Measurements from ENCODE around the gene DGKI.

Gene DGKI

DNA sequence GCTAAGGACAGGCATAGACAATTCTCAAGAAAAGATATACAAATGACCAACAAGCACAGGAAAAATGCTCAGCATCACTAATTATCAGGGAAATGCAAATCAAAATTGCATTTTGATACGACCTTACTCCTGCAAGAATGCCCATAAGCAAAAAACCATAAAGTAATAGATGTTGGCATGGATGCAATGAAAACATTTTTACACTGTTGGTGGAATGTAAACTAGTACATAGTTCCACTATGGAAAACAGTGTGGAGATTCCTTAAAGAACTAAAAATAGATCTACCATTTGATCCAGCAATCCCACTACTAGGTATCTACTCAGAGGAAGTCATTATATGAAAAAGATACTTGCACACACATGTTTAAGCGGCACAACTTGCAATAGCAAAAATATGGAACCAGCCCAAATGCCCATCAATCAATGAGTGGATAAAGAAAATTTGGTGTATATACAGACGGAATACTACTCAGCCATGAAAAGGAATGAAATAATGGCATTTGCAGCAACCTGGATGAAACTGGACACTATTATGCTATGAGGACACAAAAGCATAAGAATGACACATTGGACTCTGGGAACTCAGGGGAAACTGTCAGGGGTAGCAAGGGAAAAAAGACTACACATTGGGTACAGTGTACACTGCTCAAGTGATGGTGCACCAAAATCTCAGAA lies 59.3 kb downstream of the DGKI start:
- no peak for DNase-seq (ENCODE audit: low read depth in 2 of 2)

DNA sequence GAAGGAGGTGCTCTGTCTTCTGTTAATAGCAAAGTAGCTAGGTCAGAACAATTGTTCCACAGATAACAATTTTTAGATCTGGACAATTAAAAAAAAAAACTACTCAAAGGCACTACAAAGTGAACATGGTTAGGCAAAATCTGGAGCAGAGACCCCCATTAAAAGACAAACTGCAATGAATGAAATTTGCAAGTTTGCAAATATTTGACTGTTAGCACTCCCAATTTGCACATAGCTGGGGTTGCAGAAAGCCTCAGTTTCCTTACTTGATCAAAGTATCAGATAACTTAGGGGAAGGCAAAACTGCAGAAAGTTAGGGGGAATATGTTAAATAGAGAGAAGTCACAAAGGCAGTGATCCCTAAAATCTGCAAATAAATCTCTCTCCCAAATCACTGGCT lies 68.3 kb downstream of the DGKI start:
- DNase-seq (ENCODE audit: low read depth in 2 of 2) = no peak

DNA sequence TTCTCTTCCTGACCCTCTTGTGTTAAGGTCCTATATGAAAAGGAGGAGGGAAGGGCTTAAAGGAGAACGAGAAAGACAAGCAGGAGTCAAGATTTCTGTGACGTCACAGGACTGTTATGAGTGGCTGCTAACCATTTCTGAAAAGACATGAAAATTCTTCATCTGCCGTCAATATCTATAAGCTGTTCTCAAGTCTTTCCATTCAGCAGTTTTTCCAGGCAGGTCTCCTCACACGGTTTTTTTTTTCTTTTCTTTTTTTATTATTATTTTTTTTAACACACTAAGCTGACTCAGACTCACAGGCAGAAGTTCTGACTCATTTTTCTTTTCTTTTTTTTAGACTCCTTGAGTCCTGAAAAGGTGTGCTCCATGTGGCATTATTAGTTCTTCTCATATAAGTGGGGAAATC lies 72.0 kb downstream of the DGKI start:
- no peak for DNase-seq (ENCODE audit: low read depth in 2 of 2)

DNA sequence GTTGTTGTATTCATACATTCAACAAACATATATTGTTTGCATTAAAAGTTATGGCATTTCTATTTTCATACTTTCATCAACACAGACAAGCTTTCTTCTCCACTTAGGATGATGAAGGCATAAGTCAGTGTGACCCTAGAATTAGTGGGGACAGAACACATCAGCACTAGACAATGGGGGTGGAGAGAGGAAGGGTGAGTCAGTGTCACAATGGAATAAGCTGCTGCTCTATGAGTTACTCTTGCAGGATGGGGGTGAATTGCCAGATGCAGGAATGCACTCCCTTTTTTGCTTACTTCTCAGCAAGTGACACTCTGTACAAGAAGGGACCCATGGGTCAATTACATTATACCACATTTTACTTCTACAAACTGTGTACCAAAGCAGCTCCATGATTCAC lies 74.0 kb downstream of the DGKI start:
- no peak for DNase-seq (ENCODE audit: low read depth in 2 of 2)

DNA sequence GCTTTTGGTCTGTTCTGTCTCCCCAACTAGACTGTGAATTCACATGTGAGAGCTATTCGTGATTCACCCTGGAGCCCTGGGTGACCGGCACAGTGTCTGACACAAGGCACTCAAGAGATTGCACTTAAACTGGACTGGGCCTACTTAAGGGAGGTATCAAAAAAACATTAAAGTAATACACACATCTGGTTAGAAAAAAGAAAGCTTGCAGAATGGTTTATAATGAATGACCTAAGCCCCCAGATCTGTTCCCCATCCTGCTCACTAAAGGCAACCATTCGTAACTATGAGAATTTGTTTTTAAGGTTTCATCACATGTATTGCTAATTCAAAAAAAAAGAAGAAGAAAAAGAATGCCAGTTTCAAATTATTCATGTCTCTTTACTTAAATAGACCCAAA lies 74.5 kb downstream of the DGKI start:
- no peak for DNase-seq (ENCODE audit: low read depth in 2 of 2)

DNA sequence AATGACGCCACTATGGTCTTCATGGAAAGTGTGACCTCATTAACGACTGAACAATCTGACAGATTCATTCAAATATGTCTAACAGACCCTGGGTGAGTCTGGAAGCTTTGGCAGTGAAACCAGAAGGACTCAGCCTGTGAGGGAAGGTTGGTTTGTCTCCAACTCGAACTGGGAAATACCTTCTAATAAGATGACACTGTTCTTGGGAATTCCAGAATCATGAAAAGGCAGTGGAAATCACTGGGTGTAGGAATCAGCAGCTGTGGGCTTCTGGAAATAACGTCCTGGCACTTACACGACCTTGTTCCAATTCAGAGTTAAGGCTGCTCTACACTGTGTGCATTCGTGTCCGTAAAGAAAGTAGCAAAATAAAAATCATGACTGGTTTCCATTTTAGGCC lies 75.1 kb downstream of the DGKI start:
- no peak for DNase-seq (ENCODE audit: low read depth in 2 of 2)

DNA sequence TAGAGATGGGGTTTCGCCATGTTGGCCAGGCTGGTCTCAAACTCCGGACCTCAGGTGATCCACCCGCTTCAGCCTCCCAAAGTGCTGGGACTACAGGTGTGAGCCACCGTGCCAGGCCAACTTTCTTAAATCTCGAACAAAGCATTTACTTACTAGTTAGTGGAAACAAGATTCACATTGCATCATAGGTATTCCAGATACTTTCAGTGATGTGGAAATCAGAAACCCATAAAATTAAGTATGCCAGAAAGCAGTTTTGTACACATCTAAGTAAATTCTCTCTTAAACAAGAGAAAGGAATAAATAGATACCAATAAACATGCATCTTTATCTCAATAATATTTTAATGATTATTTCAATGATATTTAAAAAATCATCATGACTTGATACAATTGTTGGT lies 75.5 kb downstream of the DGKI start:
- no peak for DNase-seq (ENCODE audit: low read depth in 2 of 2)

DNA sequence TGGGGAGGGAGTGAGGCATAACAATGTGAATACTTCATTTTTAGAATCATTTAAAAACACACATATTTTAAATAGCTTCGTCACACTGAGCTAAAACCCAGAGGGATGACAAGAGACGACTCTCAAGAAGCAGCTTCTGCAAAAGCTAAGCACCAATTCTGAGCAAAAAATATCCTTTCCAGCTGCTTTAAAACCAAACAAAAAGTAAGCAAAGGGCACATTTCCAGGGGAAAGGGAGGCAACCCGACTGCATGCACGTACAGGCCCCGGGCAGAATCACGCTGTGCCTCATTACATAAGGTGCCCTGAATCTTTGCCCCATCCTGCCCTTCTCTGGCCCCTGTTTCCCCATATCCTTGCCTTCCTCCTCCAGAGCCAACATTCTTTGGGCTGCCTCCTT lies 78.4 kb downstream of the DGKI start:
- DNase-seq (ENCODE audit: low read depth in 2 of 2) = no peak

DNA sequence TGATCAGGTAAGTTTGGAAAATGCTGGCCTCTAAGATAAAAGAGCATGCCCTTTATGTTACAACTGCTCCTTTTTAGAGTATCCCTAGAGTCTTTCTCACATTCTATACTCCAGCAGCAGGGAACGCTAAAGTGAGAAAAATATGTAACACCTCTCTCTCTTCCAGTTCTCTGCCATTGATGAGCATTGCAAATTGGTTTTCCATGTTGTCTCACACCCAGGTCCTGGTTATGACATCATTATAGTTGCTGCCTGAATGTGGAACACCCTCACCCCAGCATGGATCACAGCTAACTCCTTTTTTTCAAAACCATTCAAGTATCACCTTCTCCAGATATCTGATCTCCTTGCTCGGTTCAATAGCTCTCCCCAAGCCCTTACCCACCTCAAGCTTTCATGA lies 84.4 kb downstream of the DGKI start:
- no peak for DNase-seq (ENCODE audit: low read depth in 2 of 2)

DNA sequence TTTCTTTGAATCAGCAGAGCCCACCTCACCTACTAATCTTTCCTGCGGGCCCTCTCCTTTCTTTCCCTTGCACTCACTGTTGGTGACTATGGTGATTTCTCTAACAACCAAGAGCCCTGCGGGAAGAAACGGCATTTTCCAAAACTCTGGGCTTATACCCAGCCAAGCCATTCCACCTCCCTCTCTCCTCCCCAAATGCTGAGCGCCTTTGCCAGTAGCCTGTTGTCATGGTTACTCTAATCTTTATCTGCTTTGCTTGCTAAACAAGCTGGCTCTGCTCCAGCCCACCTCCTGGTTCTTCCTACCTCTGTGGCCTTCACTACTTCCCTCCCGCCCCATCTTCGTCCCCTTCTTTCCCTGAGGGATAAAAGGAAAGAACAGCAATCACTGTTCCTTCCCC lies 86.7 kb downstream of the DGKI start:
- no peak for DNase-seq (ENCODE audit: low read depth in 2 of 2)

DNA sequence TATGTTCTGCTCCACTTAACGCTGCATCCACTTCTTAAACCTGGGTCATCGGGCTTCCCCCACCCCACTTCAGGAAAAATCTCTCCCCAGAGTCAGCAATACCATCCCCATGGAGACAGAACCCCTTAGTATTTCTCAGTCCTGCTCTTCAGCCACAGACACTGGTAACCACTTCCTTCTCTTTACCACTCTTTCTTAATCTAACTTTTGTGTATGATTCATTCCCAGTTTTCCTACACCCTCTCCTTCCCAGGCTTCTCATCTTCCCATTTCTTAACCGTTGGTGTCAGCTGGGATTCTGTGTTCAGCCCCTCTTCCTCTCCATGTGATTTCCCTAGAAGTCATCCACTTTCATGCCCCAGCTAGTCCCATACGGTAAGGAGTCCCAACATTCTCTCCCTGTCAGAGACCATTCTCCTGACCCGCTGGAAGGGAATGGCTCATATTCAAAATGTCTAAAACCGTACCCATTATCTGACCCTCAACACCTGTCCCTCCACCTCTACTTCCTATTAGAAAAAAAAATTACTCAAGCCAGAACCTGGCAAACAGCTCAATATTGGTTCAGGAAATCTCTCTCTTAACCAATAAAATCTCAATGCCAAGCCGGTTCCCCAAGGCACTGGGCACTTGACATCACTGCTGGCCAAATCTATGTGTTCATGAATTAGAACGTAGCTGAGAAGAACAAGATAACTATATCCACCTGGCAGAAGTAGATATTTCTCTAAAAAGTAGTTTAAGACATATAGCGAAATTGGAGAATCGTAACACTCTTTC lies 89.4 kb downstream of the DGKI start:
- DNase-seq (ENCODE audit: low read depth in 2 of 2) = no peak

DNA sequence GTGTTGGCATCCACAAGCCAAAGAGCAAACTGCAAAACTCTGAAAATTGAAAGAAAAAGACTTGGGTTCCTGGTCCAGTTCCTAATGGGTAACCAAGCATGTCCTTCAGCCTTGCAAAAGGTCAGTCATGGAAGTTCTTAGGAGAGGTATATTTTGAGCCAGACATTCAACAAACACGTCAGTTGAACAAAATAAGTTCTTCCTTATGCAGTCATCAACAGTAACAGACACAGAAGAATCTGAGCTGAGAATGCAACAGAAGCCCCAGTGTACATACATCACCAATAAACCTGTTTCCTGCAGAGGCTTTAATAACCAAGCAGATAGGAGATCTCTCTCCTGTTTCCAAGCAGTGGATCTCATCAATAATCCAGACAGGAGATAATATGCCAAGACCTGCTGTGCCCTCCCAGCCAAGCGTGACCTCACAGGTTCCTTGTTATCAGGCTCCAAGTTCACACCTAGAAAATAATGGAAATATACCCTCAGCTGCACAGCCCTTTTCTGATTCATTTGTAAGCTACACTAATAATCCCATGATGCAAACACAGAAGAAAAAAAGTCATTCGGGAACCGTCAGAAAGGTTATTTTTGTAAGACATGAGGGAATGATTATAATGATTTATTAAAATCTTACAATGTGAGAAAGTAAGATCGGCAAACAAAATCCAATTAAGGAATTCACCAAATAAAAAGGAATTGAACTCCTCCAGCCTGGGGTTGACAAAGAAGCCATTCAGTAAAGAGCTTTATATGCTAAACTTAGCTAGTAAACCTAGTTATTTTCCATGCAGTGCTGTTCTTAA lies 90.7 kb downstream of the DGKI start:
- DNase-seq (ENCODE audit: low read depth in 2 of 2) = no peak

DNA sequence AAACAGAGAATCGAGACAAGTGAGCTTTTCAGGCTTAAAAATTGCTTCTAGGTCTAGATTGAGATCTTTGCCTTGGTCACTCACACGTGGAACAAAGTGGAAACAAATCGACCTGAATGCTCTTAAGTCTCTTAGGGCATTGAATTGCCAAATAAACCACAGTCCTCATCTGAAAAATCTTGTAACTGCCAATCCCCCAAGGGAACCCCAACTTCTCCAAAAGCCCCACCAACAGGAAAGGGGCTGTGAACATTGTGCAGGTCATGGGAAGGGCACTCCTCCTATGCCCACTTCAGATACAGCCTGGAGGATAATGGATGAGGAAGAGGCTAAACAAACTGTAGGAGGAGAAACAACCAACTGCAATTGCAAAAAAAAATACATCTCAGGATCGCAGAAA lies 91.3 kb downstream of the DGKI start:
- DNase-seq (ENCODE audit: low read depth in 2 of 2) = no peak

DNA sequence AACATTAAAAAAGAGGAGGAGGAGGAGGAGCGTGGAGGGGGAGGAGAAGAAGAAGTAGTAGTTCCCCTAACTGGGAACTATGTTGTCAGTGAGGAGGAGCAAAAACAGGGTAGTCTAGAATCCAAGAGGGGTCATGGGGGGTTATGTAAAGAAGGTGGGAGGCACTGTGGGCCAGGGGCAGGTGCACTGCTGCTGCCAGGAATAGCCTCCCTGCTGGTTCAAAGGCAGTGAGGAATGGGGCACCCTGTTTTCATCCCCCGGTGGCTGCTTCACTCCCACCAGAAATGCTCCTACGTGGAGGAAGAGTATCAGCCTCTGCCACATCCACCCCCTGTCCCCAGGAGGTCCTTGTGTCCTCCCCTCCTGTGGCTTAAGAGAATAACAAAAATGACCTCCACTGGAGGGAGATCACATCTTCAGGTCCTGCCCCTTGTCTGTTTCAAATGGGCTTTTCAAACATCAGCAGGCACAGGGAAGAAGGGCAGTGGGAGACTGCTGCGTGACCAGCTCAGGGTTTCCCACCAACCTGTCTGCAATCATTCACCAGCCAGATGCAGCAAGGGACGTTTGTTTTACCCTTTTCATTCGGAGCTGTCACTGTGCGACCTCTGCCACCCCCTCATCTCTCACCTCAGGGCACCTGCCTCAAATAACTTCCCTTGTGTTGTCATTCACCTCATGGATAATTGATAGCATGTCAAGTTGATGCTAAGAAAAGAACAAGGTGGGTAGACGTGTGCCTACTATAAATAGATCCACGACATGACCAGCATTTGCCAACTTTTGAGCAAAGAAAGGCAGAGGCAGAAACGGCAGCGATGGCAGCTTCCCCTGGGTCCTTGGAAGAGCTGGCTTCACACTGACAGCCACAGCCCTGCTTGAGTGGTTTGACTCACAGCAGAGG lies 92.6 kb downstream of the DGKI start:
- DNase-seq (ENCODE audit: low read depth in 2 of 2) = no peak

DNA sequence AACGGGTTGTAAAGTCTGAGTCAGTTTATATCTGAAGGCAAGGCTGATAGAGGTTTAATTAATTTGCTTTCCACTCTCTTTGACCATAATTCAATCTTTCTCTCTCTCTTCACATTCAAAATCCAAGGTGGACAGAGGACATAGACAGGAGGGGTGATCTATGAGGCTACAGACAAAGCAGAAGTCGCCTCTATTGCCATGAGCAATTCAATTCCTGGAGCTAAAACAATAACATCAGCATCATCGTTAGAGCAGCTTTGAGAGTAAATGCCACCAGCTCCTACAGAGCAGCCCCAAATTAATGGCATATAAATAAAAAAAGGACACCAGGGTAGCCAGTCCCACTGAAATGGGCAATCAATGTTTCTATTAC lies 93.2 kb downstream of the DGKI start:
- no peak for DNase-seq (ENCODE audit: low read depth in 2 of 2)

DNA sequence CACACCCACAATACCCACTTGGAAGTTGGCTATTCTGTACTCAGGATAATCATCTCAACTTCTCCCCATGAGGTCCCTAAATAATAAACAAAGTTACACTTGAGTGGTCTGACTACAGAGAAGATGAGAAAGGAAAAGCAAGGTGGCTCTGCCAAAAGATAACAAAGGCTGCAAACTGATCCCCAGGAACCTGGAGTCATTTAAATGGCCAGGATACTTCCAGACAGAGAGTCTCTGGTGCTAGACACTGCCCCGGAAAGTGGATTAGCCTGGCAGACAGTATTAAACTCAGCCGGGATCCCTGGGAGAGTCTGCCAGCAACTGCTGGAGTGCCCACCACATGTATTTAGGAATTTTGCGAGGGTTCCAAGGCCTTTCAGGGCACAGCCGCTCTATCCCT lies 93.7 kb downstream of the DGKI start:
- DNase-seq (ENCODE audit: low read depth in 2 of 2) = no peak

DNA sequence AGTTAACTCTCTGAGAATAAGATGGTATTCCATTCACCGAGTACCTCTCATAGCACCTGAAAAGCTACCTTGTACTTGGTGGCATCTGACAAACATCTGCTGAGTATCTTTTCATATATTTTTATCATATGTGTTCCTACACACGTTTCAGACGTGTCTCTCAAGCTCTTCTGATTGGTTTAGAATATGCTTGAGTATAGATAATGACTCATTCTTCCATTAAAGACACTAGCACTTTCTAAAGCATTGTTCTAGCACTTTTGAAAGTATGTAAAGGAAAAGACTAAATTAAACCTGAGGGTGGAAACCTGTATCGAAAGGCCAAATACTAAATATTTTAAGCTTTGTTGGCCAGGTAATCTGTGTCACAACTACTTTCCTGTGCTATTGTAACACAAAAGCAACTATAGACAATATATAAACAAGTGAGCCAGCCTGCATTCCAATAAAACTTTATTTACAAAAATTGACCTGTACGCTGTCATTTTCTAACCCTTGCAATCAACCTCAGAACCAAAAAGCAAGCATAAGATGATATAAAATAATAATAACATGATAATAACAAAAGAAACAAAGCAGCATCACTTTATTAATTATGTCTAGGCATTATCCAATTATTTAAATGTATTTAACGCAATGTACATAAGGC lies 95.3 kb downstream of the DGKI start:
- DNase-seq (ENCODE audit: low read depth in 2 of 2) = no peak

DNA sequence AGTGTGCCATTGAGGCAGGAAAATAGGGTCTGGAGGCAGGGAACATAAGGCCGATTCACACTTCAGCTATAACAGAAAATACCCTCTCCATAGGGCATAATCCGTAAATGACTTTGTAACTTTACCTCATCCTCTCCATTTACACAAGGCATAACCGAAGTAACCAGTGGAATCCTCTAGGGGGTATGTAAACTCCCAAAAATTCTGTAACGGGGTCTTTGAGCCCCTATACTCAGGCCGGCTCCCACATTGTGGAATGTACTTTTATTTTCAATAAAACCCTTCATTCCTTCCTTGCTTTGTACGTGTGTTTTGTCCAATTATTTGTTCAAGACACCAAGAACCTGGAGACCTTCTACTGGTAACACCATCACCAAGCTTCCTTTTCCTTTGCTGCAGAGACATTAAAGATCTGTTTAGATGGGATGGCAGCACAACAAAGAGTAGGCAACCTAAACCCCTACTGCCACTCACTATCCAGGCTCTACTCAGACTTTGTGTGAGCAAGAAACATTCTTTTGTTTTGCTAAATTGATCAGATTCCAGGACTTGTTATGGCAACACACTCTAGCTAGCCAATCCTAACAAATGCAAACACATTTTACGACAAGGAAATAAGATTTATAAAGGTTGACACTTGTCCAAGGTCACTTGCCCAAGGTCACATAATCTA lies 99.3 kb downstream of the DGKI start:
- DNase-seq (ENCODE audit: low read depth in 2 of 2) = no peak

DNA sequence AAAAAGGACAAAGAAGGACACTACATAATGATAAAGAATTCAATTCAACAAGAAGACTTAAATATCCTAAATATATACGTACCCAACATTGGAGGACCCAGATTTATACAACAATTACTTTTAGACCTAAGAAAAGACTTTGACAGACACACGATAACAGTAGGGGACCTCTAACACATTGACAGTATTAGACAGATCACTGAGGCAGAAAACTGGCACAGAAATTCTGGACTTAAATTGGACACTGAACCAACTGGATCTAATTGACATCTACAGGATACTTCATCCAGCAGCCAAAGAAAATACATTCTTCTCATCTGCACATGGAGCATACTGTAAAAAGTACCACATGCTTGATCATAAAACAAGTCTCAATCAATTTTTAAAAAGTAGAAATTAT lies 103.8 kb downstream of the DGKI start:
- DNase-seq (ENCODE audit: low read depth in 2 of 2) = no peak

DNA sequence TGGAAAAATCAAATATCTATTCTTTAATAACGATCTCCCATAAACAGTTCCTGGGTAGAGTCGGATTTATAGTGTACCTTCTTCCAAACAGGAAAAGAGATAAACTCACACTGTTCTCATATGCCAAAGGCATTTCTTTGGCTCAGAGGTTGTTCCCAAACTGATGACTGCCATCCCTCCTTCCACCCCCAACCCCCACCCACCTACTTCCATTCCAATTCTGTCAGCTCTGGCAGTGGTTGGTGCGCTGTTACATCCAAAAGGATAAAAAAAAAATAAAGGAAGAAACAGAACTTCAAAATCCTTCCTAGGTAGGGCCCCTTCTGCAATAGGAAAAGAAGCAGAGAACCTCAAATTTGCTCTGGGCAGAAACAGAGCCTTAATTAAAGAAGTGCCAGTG lies 104.7 kb downstream of the DGKI start:
- no peak for DNase-seq (ENCODE audit: low read depth in 2 of 2)

DNA sequence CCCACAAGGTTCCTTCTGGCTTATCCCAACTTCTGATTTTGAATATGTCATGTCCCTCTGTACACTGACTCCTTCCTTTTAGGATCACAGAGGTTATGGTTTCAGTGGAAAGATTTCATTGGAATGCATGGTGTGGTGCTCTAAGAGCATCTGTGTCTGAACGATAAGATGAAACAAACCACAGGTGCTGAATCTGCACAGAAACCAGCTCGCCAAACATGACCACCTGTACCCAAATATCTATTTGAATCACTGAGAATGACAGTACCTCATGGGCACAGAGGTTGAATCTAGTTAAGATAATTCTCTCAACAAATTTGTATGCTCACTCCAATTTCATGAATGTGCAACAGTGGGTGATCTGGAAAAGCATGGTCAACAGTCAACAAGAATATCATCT lies 105.3 kb downstream of the DGKI start:
- DNase-seq (ENCODE audit: low read depth in 2 of 2) = no peak

Data from stimulated activated CD8-positive, alpha-beta memory T cell treated with anti-CD3 and anti-CD28 coated beads, Interleukin-15, amount 100 ng/mL, for 48 hours (primary cell).